GM12878 (cell line): ENCODE measurements around the gene H2AZ1. TPM values are rescaled to one million over a fixed set of nuclear protein-coding genes. Genes with fewer than 3 reads are reported as not detected.

Source experiments
- ASH2L ChIP-seq: fragments of 300-600, 200-600 bp; sonication (generic); IDR thresholded peaks from 2 replicates; pipeline ENCODE4 v1.6.1; 2017; ENCODE audit warnings: low read depth, mild to moderate bottlenecking, borderline replicate concordance
- ATF2 ChIP-seq: IDR thresholded peaks from 2 replicates; pipeline ENCODE4 v1.6.1; 2012; ENCODE audit warnings: low read length, inconsistent platforms
- BACH1 ChIP-seq: fragments of 450-650 bp; IDR thresholded peaks from 2 replicates; pipeline ENCODE4 v1.6.1; 2017; ENCODE audit warnings: mild to moderate bottlenecking, borderline replicate concordance
- HCFC1 ChIP-seq: fragments of 150-350 bp; IDR thresholded peaks from 2 replicates; pipeline ENCODE4 v1.6.1; 2014; ENCODE audit warnings: low read length
- IRF4 ChIP-seq: IDR thresholded peaks from 2 replicates; pipeline ENCODE4 v1.6.1; 2011; ENCODE audit warnings: low read depth, low read length
- IRF5 ChIP-seq: fragments of 450-650 bp; IDR thresholded peaks from 2 replicates; pipeline ENCODE4 v1.6.1; 2017; ENCODE audit warnings: borderline replicate concordance
- NFYA ChIP-seq: IDR thresholded peaks from 2 replicates; pipeline ENCODE4 v1.6.1; 2011; ENCODE audit warnings: low read depth, mild to moderate bottlenecking, low read length, improper control_type of control experiment, borderline replicate concordance
- NRF1 ChIP-seq: conservative IDR thresholded peaks from 2 replicates; pipeline ENCODE4 v1.6.1; 2011; ENCODE audit warnings: mild to moderate bottlenecking, low read depth, low read length, improper control_type of control experiment
- RAD51 ChIP-seq: fragments of 450-650 bp; IDR thresholded peaks from 2 replicates; pipeline ENCODE4 v1.6.1; 2016; ENCODE audit warnings: moderate library complexity, mild to moderate bottlenecking, inconsistent platforms
- RB1 ChIP-seq: fragments of 450-650 bp; formaldehyde crosslinking; IDR thresholded peaks from 2 replicates; pipeline ENCODE4 v1.6.1; 2017; ENCODE audit warnings: mild to moderate bottlenecking, borderline replicate concordance
- SMARCA5 ChIP-seq: fragments of 450-650 bp; IDR thresholded peaks from 2 replicates; pipeline ENCODE4 v1.6.1; 2017; ENCODE audit warnings: mild to moderate bottlenecking
- SREBF2 ChIP-seq: IDR thresholded peaks from 2 replicates; pipeline ENCODE4 v1.6.1; 2012; ENCODE audit warnings: mild to moderate bottlenecking, low read length
- ZNF207 ChIP-seq: fragments of 450-650 bp; IDR thresholded peaks from 2 replicates; pipeline ENCODE4 v1.6.1; 2014; ENCODE audit warnings: antibody characterized with exemption, mild to moderate bottlenecking, borderline replicate concordance
- ZNF217 ChIP-seq: fragments of 450-650 bp; IDR thresholded peaks from 2 replicates; pipeline ENCODE4 v1.6.1; 2017; ENCODE audit warnings: antibody characterized with exemption, mild to moderate bottlenecking
- ZNF384 ChIP-seq: IDR thresholded peaks from 2 replicates; pipeline ENCODE4 v1.6.1; 2012; ENCODE audit warnings: low read depth, mild to moderate bottlenecking, low read length, improper control_type of control experiment, borderline replicate concordance
- ZZZ3 ChIP-seq: IDR thresholded peaks from 2 replicates; pipeline ENCODE4 v1.6.1; 2011; ENCODE audit warnings: low read depth; ENCODE audit not compliant: control insufficient read depth, insufficient read length
- polyA plus RNA-seq, 11 experiments: library from polyadenylated mRNA; depleted of rRNA in 4 of 11; unstranded in 6 of 11; stranded (reverse) in 5 of 11; fragments of >200 nt; fragmentation: Nextera tagmentation in 4 of 11; fragmentation: Illumina TruSeq in 1 of 11; extraction: Ambion mirVana in 4 of 11; extraction: Trizol in 1 of 11; gene quantifications; 1 replicate in 1 of 11; 2 replicates in 10 of 11; pipeline versions ENCODE4 v1.2.1 to v1.2.3, GENCODE V29; 2011 to 2016; ENCODE audit warnings: inconsistent platforms in 2 of 11, missing spikeins in 2 of 11, low read depth in 1 of 11
- total RNA-seq, 4 experiments: library from RNA; depleted of rRNA in 3 of 4; stranded (reverse); fragments of >200 nt in 3 of 4; fragmentation: Illumina TruSeq in 1 of 4; extraction: Trizol in 1 of 4; gene quantifications; 2 replicates each; pipeline versions ENCODE4 v1.2.1 to v1.2.3, GENCODE V29; 2013 to 2021
- TF ChIP-seq, protein P1 (sequence below): fragments of 150-350 bp; IDR thresholded peaks from 2 replicates; pipeline ENCODE4 v1.6.1; 2014; ENCODE audit warnings: mild to moderate bottlenecking, low read depth, low read length
- TF ChIP-seq, protein P2 (sequence below): fragments of 450-650 bp; formaldehyde crosslinking; IDR thresholded peaks from 2 replicates; pipeline ENCODE4 v1.4.0; 2022; ENCODE audit warnings: mild to moderate bottlenecking, moderate library complexity
- TF ChIP-seq, protein P3 (sequence below): IDR thresholded peaks from 2 replicates; pipeline ENCODE4 v1.6.1; 2012; ENCODE audit warnings: low read depth, low read length, improper control_type of control experiment
- TF ChIP-seq, protein P4 (sequence below): fragments of 450-650 bp; IDR thresholded peaks from 2 replicates; pipeline ENCODE4 v1.6.1; 2016; ENCODE audit warnings: mild to moderate bottlenecking

The H2AZ1 gene
- total and polyA plus RNA-seq, 10 of the 15 experiments (the other 5 are each of a cell fraction or from before 2014, with no cell fraction given) = 652 to 4,800 (median 898) TPM

DNA sequence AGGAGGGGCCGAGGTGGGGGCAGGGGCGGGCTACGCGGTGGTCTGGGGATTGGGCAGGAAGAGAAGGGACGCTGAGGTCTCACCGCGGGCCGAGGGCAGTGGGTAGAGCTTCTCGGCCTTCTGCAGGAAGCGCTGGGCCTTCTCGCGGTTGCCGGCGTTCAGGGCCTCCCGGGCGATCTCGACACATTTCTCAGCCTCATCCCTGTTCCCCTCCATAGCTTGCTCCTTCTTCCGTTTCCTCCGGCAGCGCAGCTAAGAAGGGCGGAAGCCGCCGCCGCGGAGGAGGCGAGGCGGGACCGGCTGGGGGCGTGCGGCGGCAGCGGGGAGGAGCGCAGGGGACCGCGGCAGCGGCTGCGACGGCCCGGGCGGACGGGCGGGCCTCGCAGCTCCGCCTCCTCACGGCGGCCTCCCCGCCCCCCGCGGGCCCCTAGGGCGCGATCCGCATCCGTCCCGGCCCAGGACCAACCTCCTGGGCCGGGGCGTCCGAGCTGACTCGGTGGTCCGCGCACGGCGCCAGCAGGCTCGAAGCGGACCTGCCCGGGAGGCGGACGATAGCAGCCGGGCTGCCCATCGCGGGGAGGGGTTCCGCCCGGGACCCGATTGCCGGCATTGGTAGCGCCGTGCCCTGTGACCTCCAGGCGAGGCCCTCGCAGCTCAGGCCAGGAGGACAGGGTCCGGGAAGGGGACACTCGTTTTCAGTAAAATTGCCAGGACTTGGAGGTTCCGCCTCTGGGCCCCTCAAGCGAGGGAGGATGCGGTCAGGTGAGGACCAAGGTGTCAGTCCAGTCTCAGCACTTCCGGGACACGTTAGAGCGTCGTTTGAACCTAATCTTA, 3.5 kb downstream of the H2AZ1 start, which contains the start of gene DNAJB14 (continued):
- no peak; the same call in 1 of the 2 replicates for TF ChIP-seq ATF2
- TF ChIP-seq HCFC1 = peak; percentile 53; the same call in 1 of the 2 replicates
- peak; percentile 90 for TF ChIP-seq BACH1
- TF ChIP-seq, protein P1, sequence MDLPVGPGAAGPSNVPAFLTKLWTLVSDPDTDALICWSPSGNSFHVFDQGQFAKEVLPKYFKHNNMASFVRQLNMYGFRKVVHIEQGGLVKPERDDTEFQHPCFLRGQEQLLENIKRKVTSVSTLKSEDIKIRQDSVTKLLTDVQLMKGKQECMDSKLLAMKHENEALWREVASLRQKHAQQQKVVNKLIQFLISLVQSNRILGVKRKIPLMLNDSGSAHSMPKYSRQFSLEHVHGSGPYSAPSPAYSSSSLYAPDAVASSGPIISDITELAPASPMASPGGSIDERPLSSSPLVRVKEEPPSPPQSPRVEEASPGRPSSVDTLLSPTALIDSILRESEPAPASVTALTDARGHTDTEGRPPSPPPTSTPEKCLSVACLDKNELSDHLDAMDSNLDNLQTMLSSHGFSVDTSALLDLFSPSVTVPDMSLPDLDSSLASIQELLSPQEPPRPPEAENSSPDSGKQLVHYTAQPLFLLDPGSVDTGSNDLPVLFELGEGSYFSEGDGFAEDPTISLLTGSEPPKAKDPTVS = no peak
- peak; percentile 84; the same call in 1 of the 2 replicates for TF ChIP-seq RB1
- TF ChIP-seq ASH2L = 0 out of 2 replicates have a peak, but pooled peaks have one; percentile 44
- no peak for TF ChIP-seq ZZZ3
- TF ChIP-seq SMARCA5 = peak; percentile 76; the same call in 1 of the 2 replicates
- TF ChIP-seq, protein P2, sequence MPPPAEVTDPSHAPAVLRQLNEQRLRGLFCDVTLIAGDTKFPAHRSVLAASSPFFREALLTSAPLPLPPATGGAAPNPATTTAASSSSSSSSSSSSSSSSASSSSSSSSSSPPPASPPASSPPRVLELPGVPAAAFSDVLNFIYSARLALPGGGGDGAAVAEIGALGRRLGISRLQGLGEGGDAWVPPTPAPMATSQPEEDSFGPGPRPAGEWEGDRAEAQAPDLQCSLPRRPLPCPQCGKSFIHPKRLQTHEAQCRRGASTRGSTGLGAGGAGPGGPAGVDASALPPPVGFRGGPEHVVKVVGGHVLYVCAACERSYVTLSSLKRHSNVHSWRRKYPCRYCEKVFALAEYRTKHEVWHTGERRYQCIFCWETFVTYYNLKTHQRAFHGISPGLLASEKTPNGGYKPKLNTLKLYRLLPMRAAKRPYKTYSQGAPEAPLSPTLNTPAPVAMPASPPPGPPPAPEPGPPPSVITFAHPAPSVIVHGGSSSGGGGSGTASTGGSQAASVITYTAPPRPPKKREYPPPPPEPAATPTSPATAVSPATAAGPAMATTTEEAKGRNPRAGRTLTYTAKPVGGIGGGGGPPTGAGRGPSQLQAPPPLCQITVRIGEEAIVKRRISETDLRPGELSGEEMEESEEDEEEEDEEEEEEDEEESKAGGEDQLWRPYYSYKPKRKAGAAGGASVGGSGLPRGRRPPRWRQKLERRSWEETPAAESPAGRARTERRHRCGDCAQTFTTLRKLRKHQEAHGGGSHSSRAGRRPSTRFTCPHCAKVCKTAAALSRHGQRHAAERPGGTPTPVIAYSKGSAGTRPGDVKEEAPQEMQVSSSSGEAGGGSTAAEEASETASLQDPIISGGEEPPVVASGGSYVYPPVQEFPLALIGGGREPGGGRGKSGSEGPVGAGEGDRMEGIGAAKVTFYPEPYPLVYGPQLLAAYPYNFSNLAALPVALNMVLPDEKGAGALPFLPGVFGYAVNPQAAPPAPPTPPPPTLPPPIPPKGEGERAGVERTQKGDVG (CRISPR knock-in tag) = no peak
- no peak for TF ChIP-seq IRF5
- TF ChIP-seq ZNF384 = no peak
- TF ChIP-seq, protein P3, sequence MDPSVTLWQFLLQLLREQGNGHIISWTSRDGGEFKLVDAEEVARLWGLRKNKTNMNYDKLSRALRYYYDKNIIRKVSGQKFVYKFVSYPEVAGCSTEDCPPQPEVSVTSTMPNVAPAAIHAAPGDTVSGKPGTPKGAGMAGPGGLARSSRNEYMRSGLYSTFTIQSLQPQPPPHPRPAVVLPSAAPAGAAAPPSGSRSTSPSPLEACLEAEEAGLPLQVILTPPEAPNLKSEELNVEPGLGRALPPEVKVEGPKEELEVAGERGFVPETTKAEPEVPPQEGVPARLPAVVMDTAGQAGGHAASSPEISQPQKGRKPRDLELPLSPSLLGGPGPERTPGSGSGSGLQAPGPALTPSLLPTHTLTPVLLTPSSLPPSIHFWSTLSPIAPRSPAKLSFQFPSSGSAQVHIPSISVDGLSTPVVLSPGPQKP = 0 out of 2 replicates have a peak, but pooled peaks have one; percentile 19
- no peak for TF ChIP-seq RAD51
- peak; percentile 46; the same call in 1 of the 2 replicates for TF ChIP-seq ZNF207
- no peak for TF ChIP-seq IRF4
- TF ChIP-seq, protein P4, sequence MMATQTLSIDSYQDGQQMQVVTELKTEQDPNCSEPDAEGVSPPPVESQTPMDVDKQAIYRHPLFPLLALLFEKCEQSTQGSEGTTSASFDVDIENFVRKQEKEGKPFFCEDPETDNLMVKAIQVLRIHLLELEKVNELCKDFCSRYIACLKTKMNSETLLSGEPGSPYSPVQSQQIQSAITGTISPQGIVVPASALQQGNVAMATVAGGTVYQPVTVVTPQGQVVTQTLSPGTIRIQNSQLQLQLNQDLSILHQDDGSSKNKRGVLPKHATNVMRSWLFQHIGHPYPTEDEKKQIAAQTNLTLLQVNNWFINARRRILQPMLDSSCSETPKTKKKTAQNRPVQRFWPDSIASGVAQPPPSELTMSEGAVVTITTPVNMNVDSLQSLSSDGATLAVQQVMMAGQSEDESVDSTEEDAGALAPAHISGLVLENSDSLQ = peak; percentile 71
- peak; percentile 81 for TF ChIP-seq ZNF217
- no peak for TF ChIP-seq NFYA
- no peak for TF ChIP-seq SREBF2
- no peak for TF ChIP-seq NRF1
